ENCODE results near the gene MTSS2.
"Not testable (repeated sequence)": the region's sequence is repeated elsewhere in the genome, so short reads cannot be mapped to it uniquely, and the experiment has no call there.

Gene MTSS2

DNA sequence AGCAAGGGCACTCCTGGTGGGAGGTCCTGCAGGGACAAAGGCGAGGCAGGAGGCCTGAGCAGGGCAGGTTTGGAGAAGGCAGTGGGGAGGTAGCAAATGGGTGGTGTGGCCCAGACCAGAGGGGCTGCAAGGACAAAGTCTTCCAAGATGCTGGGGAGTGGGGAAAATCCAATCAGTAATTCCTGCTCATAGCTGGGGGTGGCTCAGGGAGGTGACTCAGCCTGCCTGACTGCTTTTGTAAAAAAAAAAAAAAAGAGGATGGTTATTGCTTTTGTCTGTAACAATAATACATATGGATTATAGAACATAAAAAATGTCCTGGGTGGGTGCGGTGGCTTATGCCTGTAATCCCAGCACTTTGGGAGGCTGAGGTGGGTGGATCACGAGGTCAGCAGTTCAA is 34.3 kb downstream of the MTSS2 start:
- DNase-seq, result no peak

DNA sequence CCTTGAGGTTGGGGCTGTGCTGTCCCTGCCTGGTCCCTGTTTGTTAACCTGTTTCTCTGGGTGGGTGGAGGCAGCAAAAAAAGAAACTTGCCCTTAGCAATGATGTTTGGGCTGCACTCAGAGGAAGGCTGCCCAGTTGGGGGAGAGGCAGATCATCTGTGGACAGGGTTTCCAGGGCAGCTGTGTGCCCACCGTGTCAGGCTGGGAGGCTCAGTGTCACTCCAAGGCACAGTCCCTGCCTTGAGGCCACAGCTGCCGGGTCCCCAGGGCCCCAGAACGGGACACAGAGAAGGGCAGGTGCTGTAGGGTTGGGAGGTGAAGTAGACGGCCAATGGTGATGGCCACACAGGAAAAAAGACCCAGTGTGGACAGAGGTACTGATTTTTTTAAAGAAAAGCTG is 35.6 kb downstream of the MTSS2 start:
- no peak for DNase-seq

GRCh38 chr16:70649300-70649699 is 36.6 kb downstream of the MTSS2 start:
- no peak for DNase-seq

DNA sequence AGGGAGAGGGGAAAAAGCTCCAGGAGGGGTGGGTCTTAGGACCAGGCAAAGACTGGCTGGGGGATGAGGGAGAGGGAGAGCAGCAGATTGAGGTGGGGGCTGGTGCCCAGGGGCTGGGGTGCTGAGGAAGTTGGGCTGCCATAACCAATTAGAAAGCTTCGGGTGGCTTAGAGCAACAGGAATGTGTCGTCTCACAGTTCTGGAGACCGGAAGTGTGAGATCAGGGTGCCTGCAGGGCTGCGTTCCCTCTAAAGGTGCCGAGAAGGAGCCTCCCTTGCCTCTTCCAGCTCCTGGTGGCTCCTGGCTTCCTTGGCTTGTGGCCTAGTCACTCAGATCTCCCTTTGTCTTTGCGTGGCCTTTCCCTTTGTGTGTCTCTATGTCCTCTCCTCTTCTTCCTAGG is 37.2 kb downstream of the MTSS2 start:
- no peak for DNase-seq

GRCh38 chr16:70647441-70648359 is 38.2 kb downstream of the MTSS2 start:
- DNase-seq, result no peak

GRCh38 chr16:70646260-70647241 is 39.3 kb downstream of the MTSS2 start, which contains the start of gene IL34:
TSS of gene IL34 (plus strand) at chr16:70646559. CDS start at chr16:70646948, 389 bp downstream.
- DNase-seq, result no peak

GRCh38 chr16:70644763-70645597 is 40.9 kb downstream of the MTSS2 start:
- no peak for DNase-seq

- not testable (repeated sequence) for DNase-seq
Measured at GRCh38 chr16:70643264-70643663, 42.6 kb downstream of the MTSS2 start.

DNA sequence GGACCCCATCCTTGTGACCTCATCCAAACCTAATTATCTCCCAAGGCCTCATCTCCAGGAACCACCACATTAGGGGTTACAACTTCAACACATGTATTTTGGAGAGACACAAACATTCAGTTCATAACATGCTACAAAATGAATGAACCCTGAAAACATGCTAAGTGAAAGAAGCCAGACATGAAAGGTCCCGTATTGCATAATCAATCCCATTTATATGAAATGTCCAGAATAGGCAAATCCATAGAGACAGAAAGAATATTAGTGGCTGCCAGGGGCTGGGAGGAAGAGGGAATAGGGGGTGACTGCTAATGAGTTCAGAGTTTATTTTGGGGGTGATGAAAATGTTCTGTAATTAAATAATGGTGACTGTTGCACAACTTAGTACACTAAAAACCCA is 43.2 kb downstream of the MTSS2 start:
- DNase-seq, result no peak

GRCh38 chr16:70638814-70639792 is 46.8 kb downstream of the MTSS2 start:
- DNase-seq, result no peak

All from NCI-H1694 treated with DMSO at 0.1 percent for 48 hours (cell line).